Hematopoietic multipotent progenitor cell treated with erythropoietin and hydrocortisone succinate and interleukin-3 and kit ligand, for 4 days (in vitro differentiated cells): ENCODE measurements around the gene ADAMTSL1.

Experiments used
- DNase-seq: peaks from one replicate; pipeline ENCODE4 v3.0.0-alpha.2; 2015

The ADAMTSL1 gene

DNA sequence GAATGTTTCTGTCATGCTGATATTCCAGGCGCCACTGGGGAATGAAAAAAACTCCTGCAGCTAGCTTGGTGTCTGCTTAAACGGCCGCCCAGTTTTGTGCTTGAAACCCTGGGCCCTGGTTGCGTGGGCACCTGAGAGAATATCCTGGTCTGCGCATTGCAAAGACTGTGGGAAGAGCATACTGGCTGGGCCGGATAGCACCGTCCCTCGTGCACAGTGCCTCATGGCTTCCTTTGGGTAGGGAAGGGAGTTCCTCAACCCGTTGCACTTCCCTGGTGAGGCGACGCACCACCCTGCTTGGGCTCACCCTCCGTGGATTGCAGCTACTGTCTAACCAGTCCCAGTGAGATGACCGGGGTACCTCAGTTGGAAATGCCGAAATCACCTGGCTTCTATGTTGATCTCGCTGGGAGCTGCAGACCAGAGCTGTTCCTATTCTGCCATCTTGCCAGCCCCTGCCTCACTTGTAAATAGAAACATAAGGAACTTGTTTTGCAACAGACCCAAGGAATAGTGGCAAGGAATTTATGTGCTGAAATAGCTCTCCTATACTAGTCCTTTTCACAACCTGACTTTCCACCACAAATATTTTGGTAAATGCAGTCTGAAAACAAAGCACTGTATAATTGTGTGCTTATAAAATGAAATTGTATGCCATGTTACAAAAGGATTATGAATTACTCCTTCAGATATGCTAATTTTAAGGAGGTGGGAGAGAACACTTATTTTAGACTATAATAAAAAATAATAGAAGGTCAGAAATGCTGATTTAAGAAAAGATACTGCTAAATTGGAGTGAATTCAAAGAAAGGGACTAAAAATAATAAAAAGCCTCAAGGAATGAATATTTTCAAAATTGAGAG is 90.3 kb downstream of the ADAMTSL1 start:
- DNase-seq, result no peak

DNA sequence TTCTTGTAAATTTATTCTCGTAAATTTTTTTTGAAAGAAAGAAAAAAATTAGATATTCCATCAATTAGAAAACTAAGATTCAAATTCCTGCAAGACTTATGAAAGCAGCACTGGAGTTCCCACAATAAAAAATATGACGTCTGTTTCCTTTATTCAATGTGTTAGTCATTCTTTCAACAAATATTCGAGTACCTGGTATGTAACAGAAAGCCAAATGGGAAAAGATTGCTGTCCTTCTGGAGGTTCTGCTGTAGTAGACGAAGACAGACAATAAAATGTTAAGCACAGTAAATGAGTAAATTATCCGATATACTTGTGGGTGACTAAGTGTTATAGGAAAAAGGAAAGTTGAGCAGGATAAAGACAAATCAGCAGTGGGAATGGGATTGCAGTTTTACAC is 92.2 kb downstream of the ADAMTSL1 start:
- no peak for DNase-seq

GRCh38 chr9:18568973-18569372 is 95.0 kb downstream of the ADAMTSL1 start:
- DNase-seq, result no peak

DNA sequence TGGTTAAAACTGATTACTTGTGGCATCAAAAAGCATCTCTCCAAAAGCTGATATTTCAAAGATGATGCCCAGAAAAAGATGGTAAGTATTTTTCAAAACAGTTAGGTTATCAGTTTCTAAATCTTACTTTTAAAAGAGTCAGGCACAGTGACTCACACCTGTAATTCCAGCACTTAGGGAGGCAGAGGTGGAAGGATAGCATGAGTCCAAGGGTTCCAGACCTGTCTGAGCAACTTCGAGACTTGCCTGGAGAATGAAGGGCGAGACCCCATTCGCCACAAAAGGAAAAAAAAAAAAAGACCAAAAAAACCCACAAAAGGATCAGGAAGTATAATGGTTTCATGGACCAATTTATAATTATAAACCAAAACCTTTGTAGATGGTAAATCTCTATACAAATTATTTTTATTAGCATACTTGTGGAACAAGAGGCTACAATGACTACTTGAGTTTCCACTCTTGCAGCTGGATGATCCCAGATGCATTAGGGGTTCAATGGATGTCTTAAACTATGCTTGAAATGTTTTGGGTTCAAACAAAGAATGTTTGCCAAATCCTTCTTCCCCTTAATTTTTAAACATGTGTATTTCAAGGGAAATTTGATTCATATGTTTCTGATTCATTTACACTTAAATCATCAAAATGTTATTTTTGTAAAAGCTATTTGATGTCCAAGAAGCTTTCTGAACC is 96.1 kb downstream of the ADAMTSL1 start:
- DNase-seq, result no peak

GRCh38 chr9:18573021-18573556 is 99.1 kb downstream of the ADAMTSL1 start:
- no peak for DNase-seq

GRCh38 chr9:18575686-18576085 is 101.7 kb downstream of the ADAMTSL1 start:
- DNase-seq, result no peak

DNA sequence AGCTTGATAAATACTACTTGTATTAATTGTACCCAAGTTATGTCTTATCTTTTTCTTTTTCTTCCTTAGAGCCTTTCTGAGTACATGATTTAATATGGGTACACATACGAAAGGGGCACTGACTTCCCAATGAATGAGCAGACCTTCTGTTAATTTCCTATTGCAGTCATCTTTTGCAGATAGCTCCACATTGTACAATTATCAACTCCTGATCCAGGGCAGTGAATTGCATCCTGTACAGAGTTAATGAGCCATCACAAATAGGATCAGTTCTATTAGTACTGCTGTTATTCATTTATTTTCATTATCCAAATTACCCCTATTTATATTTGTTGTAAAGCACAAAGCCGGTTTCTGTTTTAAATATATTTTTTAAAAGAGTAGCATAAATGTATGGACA is 105.6 kb downstream of the ADAMTSL1 start:
- DNase-seq, result no peak

GRCh38 chr9:18580151-18580550 is 106.2 kb downstream of the ADAMTSL1 start:
- no peak for DNase-seq

GRCh38 chr9:18585996-18586395 is 112.0 kb downstream of the ADAMTSL1 start:
- DNase-seq, result no peak

- no peak for DNase-seq
Measured at GRCh38 chr9:18588002-18588401, 114.0 kb downstream of the ADAMTSL1 start.

DNA sequence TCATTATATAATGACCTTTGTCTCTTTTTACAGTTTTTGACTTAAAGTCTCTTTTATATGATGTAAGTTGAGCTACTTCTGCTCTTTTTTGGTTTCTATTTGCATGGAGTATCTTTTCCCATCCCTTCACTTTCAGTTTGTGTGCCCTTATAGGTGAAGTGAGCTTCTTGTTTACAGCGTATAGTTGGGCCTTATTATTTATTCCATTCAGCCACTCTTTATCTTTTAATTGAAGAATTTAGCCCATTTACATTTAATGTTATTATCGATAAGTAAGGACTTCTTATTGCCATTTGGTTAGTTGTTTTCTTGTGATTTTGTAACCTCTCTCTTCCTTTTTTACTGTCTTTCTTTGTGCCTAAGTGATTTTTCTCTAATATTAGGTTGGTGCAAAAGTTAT is 117.3 kb downstream of the ADAMTSL1 start:
- no peak for DNase-seq

- DNase-seq, result no peak
Measured at GRCh38 chr9:18594837-18595236, 120.9 kb downstream of the ADAMTSL1 start.

DNA sequence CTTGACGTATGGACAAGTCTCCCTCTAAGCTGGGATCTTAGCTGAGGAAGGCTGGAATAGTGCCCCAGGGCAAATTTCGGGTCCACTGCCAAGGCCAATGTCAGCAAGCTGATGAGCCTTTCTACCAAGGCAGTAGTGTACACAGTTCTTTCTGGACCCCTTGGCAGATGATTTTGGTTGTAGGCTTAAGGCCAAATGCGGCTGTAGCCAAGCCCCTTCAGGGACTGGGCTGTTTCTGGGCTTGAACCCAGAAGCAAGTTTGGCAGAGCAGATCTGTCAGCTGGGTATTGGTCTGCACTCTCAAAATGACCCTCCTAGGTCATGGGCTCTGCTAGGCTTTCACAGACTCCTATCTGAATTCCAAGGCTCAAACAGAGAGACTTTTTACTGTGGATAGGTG is 121.6 kb downstream of the ADAMTSL1 start:
- no peak for DNase-seq

- no peak for DNase-seq
Measured at GRCh38 chr9:18596920-18597319, 123.0 kb downstream of the ADAMTSL1 start.

- no peak for DNase-seq
Measured at GRCh38 chr9:18598969-18599368, 125.0 kb downstream of the ADAMTSL1 start.

DNA sequence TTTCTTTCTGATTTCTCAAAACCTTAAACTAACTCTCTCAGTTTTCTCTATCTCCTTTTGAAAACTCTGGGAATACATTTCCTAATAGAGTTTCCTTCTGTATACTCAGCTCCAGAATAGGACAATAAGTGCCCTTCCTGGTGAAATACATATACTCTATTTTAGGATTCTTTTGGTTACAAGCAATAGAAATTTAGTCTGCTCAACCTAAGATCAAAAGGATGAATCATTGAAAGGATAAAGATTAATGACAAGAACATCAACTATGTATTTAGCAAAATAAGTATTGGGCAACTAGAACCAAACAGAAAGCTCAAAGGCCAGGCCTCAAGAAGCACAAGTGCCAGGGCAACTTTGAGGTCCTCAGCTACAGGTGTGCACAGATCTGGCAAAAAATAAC is 127.1 kb downstream of the ADAMTSL1 start:
- DNase-seq, result no peak

DNA sequence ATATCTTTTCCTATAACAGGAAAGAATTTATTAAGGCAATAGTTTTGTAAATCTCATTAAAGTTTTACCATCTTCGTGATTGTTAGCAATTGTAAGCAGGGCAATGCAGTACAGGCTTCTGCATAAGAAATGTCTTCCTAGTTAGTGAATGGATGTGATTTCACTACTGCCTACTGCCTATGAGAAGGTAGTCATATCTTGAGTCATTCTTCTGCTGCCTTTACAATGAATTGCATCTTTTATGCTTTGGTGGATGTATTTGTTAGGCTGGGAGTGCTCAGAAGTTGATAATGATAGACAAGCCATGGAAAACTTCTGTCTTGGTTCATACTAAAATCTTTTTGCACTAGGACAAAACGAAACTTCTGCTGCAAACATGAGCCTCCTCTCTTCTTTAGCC is 128.0 kb downstream of the ADAMTSL1 start:
- DNase-seq, result no peak

DNA sequence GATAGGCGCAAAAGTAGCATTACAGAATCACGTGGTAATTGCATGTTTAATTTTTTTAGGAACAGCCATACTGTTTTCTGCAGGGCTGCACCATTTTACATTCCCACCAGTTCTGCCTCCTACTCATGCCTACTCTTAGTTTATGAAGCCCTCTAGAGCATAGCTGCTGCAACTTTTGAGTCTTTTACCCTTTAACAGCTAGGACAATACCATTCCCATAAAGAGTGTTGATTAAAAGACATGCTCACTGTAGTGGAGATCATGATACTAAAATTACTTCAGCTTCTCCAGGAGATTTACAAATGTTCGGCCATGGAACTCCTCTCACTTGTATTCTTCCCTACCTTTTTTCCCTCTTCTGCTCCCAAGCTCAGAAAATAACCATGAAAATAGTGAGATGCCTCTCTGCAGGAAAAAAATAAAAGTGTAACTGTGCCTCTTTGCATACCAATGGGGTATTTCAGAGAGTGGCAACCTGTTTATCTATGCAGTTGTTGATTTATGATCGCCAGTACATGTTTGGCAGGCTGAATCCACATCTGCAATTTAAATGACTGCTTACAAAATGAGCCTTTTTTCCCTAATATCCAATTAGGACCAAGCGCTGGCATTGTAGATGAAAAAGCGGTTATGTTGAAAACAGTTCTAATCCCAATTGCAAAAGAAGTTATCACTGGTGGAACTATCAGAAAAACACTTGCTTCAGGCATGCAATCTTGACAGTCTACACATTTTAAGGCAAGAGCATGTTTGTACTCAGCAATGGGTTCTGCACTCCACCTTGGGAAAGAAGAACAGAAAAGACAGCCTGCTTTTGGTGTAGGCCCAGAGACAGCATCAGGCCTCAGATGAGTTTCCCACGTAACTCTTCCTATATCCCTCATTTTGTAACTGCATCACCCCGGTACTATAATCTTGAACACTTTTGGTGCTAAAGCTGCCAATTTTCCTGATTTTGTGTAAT is 131.1 kb downstream of the ADAMTSL1 start:
- DNase-seq, result no peak

- no peak for DNase-seq
Measured at GRCh38 chr9:18605766-18606180, 131.8 kb downstream of the ADAMTSL1 start.

GRCh38 chr9:18606281-18606680 is 132.3 kb downstream of the ADAMTSL1 start:
- DNase-seq, result no peak

DNA sequence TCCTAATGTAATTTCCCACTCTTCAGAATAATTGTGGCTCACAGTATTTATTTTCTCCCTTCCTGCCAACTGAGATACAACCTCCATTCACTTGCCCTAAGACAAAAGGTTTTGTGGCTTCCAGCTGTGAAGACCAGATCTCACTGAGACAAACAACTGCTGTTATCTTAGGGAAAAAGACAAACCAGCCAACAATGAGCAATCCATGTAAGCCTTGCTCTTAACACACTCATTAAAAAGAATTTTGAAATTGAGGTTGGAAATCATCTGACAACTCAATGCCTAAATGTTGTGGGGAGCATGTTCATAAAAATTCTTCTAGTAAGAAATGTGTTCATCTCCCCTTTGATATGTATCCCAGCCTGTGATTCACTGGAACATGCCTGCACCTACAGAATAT is 132.9 kb downstream of the ADAMTSL1 start:
- no peak for DNase-seq

DNA sequence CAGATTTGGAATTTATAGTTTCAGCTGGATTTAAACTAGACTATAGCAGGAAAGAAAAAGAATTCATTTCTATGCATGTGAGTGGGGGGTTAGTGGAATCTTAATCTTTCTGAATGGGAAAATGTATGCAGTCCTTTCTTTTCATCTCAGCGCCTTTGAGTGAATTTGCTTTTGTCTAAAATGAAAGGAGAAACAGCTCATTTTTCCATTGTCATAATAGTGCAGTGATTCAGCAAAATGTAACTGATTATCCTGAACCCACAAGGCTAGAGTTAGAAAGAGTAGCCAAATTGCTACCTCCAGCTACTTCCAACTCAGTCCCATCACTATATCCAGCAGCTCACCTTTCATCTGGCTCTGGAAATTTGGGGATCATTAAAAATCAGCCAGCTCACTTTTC is 134.4 kb downstream of the ADAMTSL1 start:
- DNase-seq, result no peak

DNA sequence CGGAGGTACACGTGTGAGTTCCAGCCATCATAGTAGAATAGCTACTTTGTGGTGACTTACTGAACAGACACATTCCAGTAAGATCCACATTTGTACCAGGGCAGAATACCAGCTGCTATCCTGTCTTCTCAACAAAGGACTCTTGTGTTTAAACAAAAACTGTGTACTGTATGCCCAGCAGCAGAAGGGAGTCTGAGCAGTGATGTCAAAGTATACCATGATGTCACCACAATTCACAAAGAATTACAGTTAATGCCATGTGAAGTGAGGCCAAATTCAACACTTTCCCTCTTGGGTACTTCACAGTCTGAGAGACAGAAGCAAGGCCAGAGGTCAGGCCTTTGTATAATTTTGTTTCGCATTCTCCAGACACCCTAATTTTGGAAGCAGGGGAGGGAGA is 137.0 kb downstream of the ADAMTSL1 start:
- no peak for DNase-seq
